HG03139 (cell line): ENCODE results near the gene RRP12.

Source experiments
- ATAC-seq: cut with Tn5 transposase; IDR thresholded peaks from one replicate; pipeline ENCODE4 v1.9.1; 2021; ENCODE audit not compliant: unreplicated experiment

The RRP12 gene

GRCh38 chr10:97319671-97320479 is 81.3 kb downstream of the RRP12 start:
- peak; percentile 12 for ATAC-seq

- peak; percentile 71 for ATAC-seq
Observed at GRCh38 chr10:97318772-97319651, 82.1 kb downstream of the RRP12 start, which contains the start of gene FRAT1. FRAT1 (plus strand) TSS chr10:97319271; CDS start chr10:97319454, 183 bp downstream.

- no peak for ATAC-seq
Observed at GRCh38 chr10:97314671-97315070, 86.5 kb downstream of the RRP12 start.

GRCh38 chr10:97312897-97313296 is 88.2 kb downstream of the RRP12 start:
- ATAC-seq, result no peak

- no peak for ATAC-seq
Observed at GRCh38 chr10:97311111-97311626, 90.0 kb downstream of the RRP12 start.

GRCh38 chr10:97307866-97308780 is 93.0 kb downstream of the RRP12 start:
- no peak for ATAC-seq

GRCh38 chr10:97307441-97307840 is 93.7 kb downstream of the RRP12 start:
- ATAC-seq, result no peak
